GM19099 (cell line): Measurements from ENCODE around the gene AMMECR1.

ENCODE experiments used
- POLR2A ChIP-seq: IDR thresholded peaks from 3 replicates; pipeline ENCODE4 v1.6.1; 2011; ENCODE audit warnings: low read depth; ENCODE audit not compliant: insufficient read length; ENCODE audit errors: extremely low read depth

The AMMECR1 gene

DNA sequence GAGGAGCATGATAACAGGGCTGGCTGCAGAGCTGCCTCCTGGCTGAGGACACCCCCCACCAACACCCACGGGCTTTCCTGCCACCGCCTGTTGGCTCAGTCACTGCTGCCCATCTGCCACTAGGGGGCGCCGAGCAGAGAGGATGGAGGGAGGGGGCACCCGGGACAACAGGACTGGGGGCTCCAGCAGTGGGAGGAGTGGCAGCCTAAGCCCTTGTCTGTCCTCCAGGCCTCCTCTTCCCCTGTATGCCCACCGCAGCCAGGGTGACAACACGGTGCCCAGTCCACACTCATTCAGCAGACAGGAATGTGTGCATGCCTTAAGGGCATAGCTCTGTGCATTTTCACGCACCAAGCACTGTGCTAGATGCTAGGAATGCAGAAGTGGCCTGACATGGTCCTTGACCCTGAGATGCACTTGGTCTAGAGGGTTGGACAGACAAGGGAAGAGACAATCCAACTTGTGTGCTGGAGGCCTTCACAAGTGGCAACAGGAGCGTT lies 149.9 kb downstream of the AMMECR1 start:
- TF ChIP-seq POLR2A, result no peak

DNA sequence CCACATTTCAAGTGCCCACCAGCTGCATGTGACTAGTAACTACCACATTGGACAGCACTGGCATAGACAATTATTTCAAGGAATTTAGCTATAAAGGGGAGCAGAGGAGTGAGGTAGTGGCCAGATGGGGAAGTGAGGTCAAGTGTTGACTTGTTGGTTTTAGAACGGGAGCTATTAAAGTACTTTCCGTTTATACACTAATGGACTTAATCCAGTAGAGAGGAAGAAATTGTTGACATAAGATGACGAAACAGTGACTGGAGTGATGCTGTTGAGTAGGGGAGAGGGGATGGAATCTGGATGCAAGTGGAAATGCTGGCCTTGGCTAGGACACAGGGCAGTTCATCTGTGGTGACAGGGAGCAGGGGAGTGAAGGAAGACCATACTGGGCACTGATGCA lies 154.4 kb downstream of the AMMECR1 start:
- TF ChIP-seq POLR2A, result no peak

DNA sequence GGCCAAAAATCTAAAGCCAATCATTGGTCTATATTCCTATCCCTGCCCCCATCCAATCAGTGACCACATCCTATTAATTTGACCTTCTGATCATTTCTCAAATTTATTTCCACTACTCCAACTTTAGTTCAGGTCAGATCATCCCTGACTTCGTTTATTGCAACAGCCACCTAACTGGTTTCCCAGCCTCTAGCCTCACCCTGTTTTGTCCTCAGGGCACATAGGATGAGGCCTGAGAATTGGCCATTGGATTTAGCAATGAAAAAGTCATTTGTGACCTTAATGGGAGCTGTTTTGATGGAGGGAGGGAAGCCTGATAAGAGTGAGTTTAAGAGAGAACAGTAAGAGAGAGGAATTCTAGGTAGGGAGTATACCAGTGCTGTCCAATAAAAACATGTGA lies 155.0 kb downstream of the AMMECR1 start:
- no peak for TF ChIP-seq POLR2A

- TF ChIP-seq POLR2A, result no peak
Observed at GRCh38 chrX:110162131-110162530, 155.8 kb downstream of the AMMECR1 start.

DNA sequence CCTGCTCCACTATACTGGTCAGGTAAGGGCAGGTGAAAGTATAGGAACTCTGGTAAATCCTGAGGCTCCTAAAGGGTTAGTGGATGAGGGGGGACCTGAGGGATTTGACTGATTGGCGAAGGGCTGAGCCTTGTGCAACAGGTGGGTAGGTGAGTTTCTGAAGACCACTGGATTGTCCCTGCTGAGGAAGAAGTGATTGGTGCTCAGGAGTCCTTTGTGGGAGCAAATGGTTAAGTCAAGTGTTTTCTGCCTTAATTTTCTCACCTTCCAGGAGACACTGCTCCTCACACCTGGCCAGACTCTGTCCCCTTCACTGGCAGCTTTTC lies 156.6 kb downstream of the AMMECR1 start:
- TF ChIP-seq POLR2A, result no peak

DNA sequence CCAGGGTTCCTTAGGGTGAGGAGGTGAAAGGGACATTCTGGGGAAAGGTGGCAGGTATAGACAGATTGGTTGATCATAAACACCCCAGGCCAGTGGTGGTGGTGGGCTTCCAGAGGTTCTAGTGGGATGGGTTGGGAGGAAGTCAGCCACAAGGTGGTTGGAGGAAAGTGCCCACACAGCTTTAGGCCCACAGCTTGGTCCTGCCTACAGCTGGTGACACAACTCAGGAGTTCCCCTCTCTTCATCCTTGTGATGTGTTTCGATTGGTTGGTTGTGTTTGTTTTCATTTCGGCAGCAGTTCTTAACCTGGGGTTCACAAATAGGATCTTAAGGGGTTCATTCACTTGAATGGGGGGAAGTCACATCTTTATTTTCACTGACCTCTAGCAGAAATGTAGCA lies 158.0 kb downstream of the AMMECR1 start:
- no peak for TF ChIP-seq POLR2A

DNA sequence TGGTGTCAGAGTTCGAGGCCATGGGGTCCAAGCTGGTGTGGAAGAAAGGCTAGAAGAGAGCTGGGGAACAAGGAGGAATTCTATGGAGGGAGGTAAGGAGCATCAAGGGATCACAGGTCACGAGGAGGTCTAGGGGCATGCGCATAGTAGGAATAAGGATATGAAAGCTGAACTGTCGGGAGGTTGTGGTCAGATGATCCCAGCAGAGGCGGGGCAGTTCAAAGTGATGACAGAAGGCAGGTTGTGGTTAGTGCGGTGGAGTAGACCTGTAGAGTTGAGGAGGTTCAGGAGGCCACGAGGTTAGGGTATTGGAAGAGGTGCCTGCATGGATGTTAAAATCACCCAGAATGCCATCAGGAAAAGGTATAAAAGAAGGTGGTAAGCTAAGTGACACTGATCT lies 158.7 kb downstream of the AMMECR1 start:
- TF ChIP-seq POLR2A, result no peak

GRCh38 chrX:110157444-110157843 lies 160.4 kb downstream of the AMMECR1 start:
- no peak for TF ChIP-seq POLR2A

DNA sequence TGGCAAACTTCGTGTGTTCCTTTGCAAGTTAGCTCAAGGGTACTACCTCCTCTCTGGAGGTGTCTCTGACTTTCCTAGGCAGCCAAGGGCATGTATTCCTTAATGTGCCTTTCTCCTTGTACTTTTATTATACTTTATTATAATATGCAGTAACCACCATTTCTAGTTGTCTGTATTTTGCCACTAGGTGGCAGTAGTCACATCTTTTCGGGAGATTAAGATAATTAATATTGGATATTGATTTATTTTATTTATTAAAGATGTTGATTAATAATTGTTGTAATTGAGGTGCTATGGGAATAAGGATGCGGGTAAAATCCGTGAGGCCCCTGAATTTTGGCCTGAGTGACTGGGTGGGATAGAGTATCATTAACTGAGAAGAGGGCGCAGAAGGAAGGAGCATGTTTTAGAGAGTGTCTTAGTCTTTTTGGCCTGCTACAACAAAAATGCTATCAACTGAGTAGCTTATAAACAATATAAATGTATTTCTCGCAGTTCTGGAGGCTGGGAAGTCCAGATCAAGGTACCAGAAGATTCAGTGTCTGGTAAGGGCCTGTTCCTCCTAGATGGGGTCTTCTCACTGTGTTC lies 161.6 kb downstream of the AMMECR1 start:
- no peak for TF ChIP-seq POLR2A

GRCh38 chrX:110155759-110156158 lies 162.1 kb downstream of the AMMECR1 start:
- no peak for TF ChIP-seq POLR2A

DNA sequence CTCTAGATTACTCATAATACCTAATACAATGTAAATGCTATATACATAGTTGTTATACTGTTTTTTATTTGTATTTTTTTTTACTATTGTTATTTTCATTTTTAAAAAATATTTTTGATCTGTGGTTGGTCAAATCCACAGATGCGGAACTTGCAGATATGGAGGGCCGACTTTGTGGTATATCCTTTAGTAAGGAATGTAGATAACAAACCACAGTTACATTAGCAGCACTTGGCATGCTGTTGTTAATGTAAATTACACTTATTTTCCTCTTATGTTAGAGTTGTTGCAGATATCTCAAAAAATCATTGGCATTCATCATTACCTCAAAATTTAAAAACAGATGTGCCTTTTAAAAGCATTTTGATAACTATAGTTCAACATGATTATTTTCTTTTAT lies 164.0 kb downstream of the AMMECR1 start:
- TF ChIP-seq POLR2A, result no peak

DNA sequence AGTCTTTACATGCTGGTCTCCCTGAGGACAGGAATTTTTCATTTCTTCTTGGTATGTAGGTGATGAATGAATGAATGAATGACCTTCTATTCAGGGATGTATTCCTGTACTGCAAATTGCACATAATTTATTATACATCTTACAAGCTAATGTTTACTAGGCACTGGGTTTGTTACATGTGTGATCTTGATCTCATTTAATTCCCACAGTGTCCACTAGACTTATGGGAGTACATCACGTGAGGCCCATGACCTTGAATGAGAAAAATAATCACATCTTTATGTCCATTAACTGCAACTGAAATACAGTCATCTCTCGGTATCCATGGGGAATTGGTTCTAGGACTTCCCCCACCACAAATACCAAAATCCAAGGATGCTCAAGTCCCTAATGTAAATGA lies 164.6 kb downstream of the AMMECR1 start:
- no peak for TF ChIP-seq POLR2A

- TF ChIP-seq POLR2A, result no peak
Observed at GRCh38 chrX:110146521-110146920, 171.4 kb downstream of the AMMECR1 start.

DNA sequence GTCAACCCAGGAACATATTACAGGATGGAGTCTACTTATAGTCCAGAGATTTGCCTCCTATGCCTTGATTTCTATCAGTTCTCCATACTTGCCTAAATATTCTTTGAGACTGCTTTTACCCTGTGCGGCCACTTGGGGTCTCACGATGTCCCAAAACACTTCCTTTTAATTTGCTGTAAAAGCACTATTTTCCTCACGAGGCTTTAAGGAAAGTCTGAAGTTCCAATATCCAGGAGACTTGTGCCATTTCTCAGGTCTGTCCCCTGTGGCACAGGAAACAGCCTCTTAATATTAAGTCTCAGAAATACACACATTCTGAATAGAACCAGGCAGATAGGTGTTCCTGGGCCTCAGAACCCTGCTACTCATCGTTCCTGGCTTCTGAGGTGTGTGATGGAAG lies 172.0 kb downstream of the AMMECR1 start:
- TF ChIP-seq POLR2A, result no peak

GRCh38 chrX:110145311-110145710 lies 172.6 kb downstream of the AMMECR1 start:
- TF ChIP-seq POLR2A, result no peak
